ENCODE measurements around the gene HUWE1.

- TF ChIP-seq, protein P1, sequence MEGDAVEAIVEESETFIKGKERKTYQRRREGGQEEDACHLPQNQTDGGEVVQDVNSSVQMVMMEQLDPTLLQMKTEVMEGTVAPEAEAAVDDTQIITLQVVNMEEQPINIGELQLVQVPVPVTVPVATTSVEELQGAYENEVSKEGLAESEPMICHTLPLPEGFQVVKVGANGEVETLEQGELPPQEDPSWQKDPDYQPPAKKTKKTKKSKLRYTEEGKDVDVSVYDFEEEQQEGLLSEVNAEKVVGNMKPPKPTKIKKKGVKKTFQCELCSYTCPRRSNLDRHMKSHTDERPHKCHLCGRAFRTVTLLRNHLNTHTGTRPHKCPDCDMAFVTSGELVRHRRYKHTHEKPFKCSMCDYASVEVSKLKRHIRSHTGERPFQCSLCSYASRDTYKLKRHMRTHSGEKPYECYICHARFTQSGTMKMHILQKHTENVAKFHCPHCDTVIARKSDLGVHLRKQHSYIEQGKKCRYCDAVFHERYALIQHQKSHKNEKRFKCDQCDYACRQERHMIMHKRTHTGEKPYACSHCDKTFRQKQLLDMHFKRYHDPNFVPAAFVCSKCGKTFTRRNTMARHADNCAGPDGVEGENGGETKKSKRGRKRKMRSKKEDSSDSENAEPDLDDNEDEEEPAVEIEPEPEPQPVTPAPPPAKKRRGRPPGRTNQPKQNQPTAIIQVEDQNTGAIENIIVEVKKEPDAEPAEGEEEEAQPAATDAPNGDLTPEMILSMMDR (conservative IDR thresholded peaks at IDR 0.05), result no peak
- no peak for TF ChIP-seq EZH2 (IDR thresholded peaks at IDR 0.05; ENCODE audit: low read depth)
Observed at GRCh38 chrX:53704854-53705253, 18.3 kb upstream of the HUWE1 start.

All from PC-9 (cell line).